ENCODE data around the gene CANX. TPM values are rescaled to one million over a fixed set of nuclear protein-coding genes. Genes with fewer than 3 reads are reported as not detected.
"Not testable (repeated sequence)": the region's sequence is repeated elsewhere in the genome, so short reads cannot be mapped to it uniquely, and the experiment has no call there.

The CANX gene
- 451 and 465 TPM in 2 replicates for total RNA-seq

- Mint-ChIP-seq H3K27ac (peak within 1 kb of the TSS; percentile 100), H3K4me3 (peak within 1 kb of the TSS; percentile 100), H3K27me3 (ENCODE audit: insufficient read depth) (no peaks in the 10 kb centered on the region), H3K9me3 (no peaks in the 10 kb centered on the region), H3K4me1 (ENCODE audit: low read depth) (peaks cover 35% of the 10 kb centered on the region), H3K36me3 (ENCODE audit: low read depth) (peaks cover 23% of the 10 kb centered on the region)
- no peak for DNase-seq (ENCODE audit: low spot score)
- intact Hi-C loops (cut with micrococcal nuclease) = loop anchor here (1.0 to 10.0 kb wide), 12 partner anchors 21 to 1074 kb away; partner anchors contain the start of genes CLK4, CNOT6, HNRNPH1 and MAML1
Measured at GRCh38 chr5:179698935-179699615, at the start of gene CANX. Gene CANX, plus strand, starts transcription at chr5:179698967. Its CDS starts 6,715 bp downstream, at chr5:179705682.

- H3K4me1 Mint-ChIP-seq (ENCODE audit: low read depth); H3K27me3 Mint-ChIP-seq (ENCODE audit: insufficient read depth); H3K4me3 Mint-ChIP-seq; H3K36me3 Mint-ChIP-seq (ENCODE audit: low read depth); DNase-seq (ENCODE audit: low spot score); H3K27ac Mint-ChIP-seq; H3K9me3 Mint-ChIP-seq; intact Hi-C loops (cut with micrococcal nuclease): not testable (repeated sequence)
Measured at GRCh38 chr5:179649166-179649703, 49.5 kb upstream of the CANX start.

GRCh38 chr5:179650245-179650644 lies 48.5 kb upstream of the CANX start:
- H3K27ac Mint-ChIP-seq; DNase-seq (ENCODE audit: low spot score); H3K27me3 Mint-ChIP-seq (ENCODE audit: insufficient read depth); H3K4me3 Mint-ChIP-seq; H3K4me1 Mint-ChIP-seq (ENCODE audit: low read depth); H3K36me3 Mint-ChIP-seq (ENCODE audit: low read depth); H3K9me3 Mint-ChIP-seq; intact Hi-C loops (cut with micrococcal nuclease): not testable (repeated sequence)

DNA sequence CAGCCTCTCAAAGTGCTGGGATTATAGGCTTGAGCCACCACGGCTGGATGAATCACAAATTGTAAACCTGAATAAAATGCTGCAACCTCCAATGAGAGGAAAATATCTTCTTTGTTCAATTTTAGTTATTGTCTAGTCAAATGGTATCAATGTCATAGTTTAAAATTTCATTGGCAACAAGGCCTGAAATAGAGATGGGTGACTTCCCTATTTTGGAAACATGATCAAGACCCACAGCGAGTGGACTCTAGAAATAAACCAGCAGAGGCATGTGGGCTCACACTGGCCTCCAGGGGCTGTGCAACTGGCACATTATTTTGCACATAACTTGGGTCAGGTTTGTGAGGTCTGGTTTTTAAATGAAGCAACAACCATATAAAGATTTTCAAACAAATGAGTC lies 45.6 kb upstream of the CANX start:
- H3K9me3 Mint-ChIP-seq; H3K4me1 Mint-ChIP-seq (ENCODE audit: low read depth); H3K27ac Mint-ChIP-seq; intact Hi-C loops (cut with micrococcal nuclease); H3K27me3 Mint-ChIP-seq (ENCODE audit: insufficient read depth); H3K4me3 Mint-ChIP-seq; H3K36me3 Mint-ChIP-seq (ENCODE audit: low read depth); DNase-seq (ENCODE audit: low spot score): not testable (repeated sequence)

GRCh38 chr5:179657302-179658178 lies 41.2 kb upstream of the CANX start:
- not testable (repeated sequence) for DNase-seq (ENCODE audit: low spot score); H3K4me1 Mint-ChIP-seq (ENCODE audit: low read depth); H3K9me3 Mint-ChIP-seq; H3K27me3 Mint-ChIP-seq (ENCODE audit: insufficient read depth); H3K27ac Mint-ChIP-seq; H3K36me3 Mint-ChIP-seq (ENCODE audit: low read depth)
- intact Hi-C loops (cut with micrococcal nuclease) = loop anchor here (2.0 kb wide), 1 partner anchor 41 kb away; the partner anchor contains the start of gene CANX
- peak overlapping the region; percentile 82 for H3K4me3 Mint-ChIP-seq

DNA sequence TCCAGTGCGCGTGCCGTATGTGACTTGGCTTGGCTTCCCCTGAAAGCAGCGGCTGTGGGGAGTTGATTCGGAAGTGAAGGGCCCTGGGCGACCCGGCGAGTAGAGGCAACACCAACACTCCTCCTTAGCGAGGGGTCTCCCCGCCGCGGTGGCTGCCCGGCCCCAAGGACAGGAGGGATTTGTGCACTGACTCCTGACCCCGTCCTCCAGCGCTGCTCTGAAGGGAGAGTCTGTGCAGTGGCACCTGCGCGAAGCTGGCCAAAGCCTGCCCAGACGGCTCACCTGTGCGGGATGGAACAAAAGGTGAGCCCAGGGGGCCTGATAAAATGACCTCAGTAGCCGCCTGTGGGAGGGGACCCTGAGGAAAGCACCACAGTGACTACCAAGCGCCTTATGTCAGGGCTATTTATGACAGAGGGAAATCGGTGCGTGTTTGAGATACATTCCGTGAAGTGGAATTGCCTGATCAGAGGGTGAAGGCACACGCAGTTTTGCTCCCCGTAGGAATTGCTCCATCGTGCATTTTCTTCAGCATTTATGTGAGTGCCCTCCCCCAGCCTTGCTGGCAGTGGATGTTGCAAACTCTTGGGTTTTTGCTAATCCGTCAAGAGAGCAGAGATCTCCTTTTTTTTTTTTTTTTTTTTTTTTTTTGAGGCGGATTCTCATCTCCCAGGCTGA lies 40.4 kb upstream of the CANX start:
- H3K9me3 Mint-ChIP-seq; H3K27me3 Mint-ChIP-seq (ENCODE audit: insufficient read depth); H3K36me3 Mint-ChIP-seq (ENCODE audit: low read depth); H3K4me1 Mint-ChIP-seq (ENCODE audit: low read depth); H3K27ac Mint-ChIP-seq; DNase-seq (ENCODE audit: low spot score): not testable (repeated sequence)
- H3K4me3 Mint-ChIP-seq = peak overlapping the region; percentile 82
- intact Hi-C loops (cut with micrococcal nuclease) = loop anchor here (2.0 kb wide), 1 partner anchor 40 kb away; the partner anchor contains the start of gene CANX

- H3K27ac Mint-ChIP-seq; DNase-seq (ENCODE audit: low spot score); H3K4me3 Mint-ChIP-seq; intact Hi-C loops (cut with micrococcal nuclease); H3K4me1 Mint-ChIP-seq (ENCODE audit: low read depth); H3K36me3 Mint-ChIP-seq (ENCODE audit: low read depth); H3K27me3 Mint-ChIP-seq (ENCODE audit: insufficient read depth); H3K9me3 Mint-ChIP-seq: not testable (repeated sequence)
Measured at GRCh38 chr5:179661647-179662046, 37.1 kb upstream of the CANX start.

- Mint-ChIP-seq H3K27ac (no peak overlapping the region), H3K4me3 (no peak overlapping the region), H3K27me3 (ENCODE audit: insufficient read depth) (peaks cover 2% of the 10 kb centered on the region), H3K4me1 (ENCODE audit: low read depth) (no peaks in the 10 kb centered on the region), H3K9me3 (no peaks in the 10 kb centered on the region), H3K36me3 (ENCODE audit: low read depth) (no peaks in the 10 kb centered on the region)
- intact Hi-C loops (cut with micrococcal nuclease) = no loop called here
- no peak for DNase-seq (ENCODE audit: low spot score)
Measured at GRCh38 chr5:179668391-179668790, 30.4 kb upstream of the CANX start.

DNA sequence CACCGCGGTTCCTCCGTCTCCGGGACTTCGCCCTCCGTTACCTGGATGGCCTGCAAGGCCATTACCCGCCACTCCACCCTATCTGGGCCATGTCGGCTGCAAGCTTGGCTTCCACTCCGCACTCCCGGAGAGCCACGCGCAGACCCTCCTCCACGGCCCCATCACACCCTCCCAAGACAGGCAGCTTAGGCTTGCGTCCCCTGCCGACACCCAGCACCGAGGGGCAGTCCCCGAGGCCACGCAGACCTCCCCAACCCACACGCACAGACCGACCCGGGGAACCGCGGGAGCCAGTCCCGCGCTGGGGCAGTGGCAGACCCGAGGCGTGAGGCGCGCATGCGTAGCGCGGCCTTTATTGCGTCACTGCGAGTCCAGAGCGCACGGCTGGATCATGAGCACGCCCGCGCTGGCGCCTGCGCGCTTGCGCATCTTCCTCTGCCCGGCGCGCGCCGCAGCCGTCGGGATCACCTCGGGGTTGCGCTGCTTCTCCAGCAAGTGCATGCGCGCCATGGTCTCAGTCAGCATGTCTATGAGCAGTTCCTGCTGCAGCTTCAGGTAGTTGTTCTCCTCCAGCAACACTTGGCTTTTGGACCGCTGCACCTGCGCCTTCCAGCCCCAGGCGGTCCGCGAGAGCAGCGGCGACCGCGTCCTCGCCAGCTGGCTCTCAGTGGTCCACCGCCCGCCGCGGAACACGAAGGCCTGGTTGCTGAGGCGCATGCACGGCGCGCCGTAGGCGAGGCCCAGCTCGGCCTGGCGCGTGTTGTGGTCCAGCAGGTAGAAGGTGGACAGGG lies 20.3 kb upstream of the CANX start:
- Mint-ChIP-seq H3K36me3 (ENCODE audit: low read depth) (peaks cover 14% of the 10 kb centered on the region), H3K27ac (peak overlapping the region; percentile 98), H3K27me3 (ENCODE audit: insufficient read depth) (no peaks in the 10 kb centered on the region), H3K4me1 (ENCODE audit: low read depth) (peaks cover 21% of the 10 kb centered on the region), H3K4me3 (peak overlapping the region; percentile 99), H3K9me3 (peaks cover 4% of the 10 kb centered on the region)
- DNase-seq (ENCODE audit: low spot score) = peak; percentile 93
- intact Hi-C loops (cut with micrococcal nuclease) = loop anchor here (1.0 to 5.0 kb wide), 7 partner anchors 20 to 394 kb away; partner anchors contain the start of genes CANX, HNRNPH1, MAML1 and MRNIP

DNA sequence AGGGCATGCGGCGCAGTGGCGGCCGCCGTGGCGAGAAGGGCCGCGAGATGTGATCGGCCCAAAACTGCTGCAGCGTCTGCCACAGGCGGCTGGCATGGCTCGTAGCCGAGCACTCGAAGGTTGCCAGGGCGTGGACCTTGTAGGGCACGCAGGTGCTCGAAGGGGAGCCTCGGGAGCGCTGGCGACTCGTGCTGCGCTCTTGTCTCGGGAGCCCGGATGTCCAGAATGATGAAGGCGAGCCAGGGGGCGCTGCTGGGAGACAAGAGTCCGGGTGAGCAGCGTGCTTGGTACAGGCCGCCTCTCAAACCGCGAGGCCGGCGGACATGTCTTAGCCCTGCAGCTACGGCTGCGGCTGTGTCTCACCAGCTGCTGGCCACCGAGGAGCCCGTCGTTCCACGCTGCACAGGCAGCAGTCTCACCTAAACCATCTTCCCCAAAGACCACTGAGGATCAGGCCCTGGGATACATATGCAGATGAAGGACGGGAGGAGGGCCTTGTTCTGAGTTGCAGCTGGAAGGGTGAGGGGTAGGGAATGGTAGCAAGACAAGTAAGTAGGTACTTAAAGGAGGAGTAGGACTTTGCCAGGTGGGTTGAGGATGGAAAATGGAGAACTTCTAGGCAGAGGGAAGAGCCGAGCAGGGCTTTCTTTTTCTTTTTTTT lies 19.6 kb upstream of the CANX start:
- Mint-ChIP-seq H3K9me3 (peaks cover 4% of the 10 kb centered on the region), H3K27me3 (ENCODE audit: insufficient read depth) (no peaks in the 10 kb centered on the region), H3K36me3 (ENCODE audit: low read depth) (peaks cover 15% of the 10 kb centered on the region), H3K4me3 (peak overlapping the region; percentile 99), H3K27ac (peak overlapping the region; percentile 98), H3K4me1 (ENCODE audit: low read depth) (peaks cover 21% of the 10 kb centered on the region)
- DNase-seq (ENCODE audit: low spot score) = peak; percentile 63
- intact Hi-C loops (cut with micrococcal nuclease) = loop anchor here (2.0 to 5.0 kb wide), 3 partner anchors 120 to 393 kb away; partner anchors contain the start of gene RNF130

GRCh38 chr5:179680014-179680779 lies 18.6 kb upstream of the CANX start:
- Mint-ChIP-seq H3K9me3 (peaks cover 4% of the 10 kb centered on the region), H3K4me1 (ENCODE audit: low read depth) (peaks cover 21% of the 10 kb centered on the region), H3K27ac (no peak overlapping the region), H3K27me3 (ENCODE audit: insufficient read depth) (no peaks in the 10 kb centered on the region), H3K36me3 (ENCODE audit: low read depth) (peaks cover 15% of the 10 kb centered on the region), H3K4me3 (peak overlapping the region; percentile 63)
- intact Hi-C loops (cut with micrococcal nuclease) = no loop called here
- no peak for DNase-seq (ENCODE audit: low spot score)

Data from activated T-helper 1 cell treated with anti-CD3 and anti-CD28 coated beads, Interleukin-12 subunit alpha, Interleukin-12 subunit beta, Interleukin-2, Interleukin-4 antibody, amounts not matched to agents 30 ng/mL and 10 ng/mL and 1 ng/mL, durations not matched to agents 14 hours and 24 hours and 36 hours (primary cell).